ENCODE results near the gene GDPD3. TPM values are rescaled to one million over a fixed set of nuclear protein-coding genes. Genes with fewer than 3 reads are reported as not detected.
A peak's percentile ranks its signal among the peaks of the same experiment; 100 is the strongest.

GDPD3 gene
- total and polyA plus RNA-seq, 2 donors, result 1.3 to 24.2 TPM

DNA sequence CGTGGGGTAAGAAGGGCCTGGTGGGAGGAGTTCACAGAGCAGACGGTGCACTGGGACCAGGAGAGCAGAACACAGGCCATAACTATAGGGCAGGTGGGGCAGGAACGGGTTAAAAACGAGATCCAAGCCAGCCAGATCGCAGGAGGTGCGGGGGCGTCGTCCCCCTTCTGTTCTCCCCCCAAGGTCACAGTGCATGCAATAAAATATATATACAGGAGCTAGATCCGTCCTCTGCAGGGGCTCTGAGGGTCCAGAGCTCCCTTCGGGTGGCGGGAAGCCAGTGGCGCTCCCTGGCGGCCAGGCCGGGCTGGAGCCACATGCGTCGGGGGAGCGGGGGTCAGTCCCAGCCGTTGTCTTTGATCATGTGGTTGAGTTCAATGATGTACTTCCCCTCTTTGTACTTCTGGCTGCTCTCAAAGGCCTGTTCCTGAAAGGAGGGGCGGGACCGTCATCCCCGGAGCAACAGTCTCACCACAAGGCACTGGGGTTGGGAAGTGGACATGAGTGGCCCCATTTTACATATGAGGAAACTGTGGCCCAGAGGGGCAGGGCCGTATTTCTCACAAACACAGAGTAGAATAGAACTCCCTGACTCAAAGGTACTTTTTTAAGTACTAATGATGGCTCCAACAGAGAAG lies 20.8 kb downstream of the GDPD3 start:
- peak in 3 of 9 donors; percentile 26 to 68 (median 39) for DNase-seq (ENCODE audit: low read depth in 6 of 9, low spot score in 9 of 9)
- peaks cover 29 to 60% of the 10 kb centered on the region in 2 donors for H3K4me1 ChIP-seq (ENCODE audit: control insufficient read depth in 2 of 2, insufficient read depth in 2 of 2, low read length in 2 of 2)

DNA sequence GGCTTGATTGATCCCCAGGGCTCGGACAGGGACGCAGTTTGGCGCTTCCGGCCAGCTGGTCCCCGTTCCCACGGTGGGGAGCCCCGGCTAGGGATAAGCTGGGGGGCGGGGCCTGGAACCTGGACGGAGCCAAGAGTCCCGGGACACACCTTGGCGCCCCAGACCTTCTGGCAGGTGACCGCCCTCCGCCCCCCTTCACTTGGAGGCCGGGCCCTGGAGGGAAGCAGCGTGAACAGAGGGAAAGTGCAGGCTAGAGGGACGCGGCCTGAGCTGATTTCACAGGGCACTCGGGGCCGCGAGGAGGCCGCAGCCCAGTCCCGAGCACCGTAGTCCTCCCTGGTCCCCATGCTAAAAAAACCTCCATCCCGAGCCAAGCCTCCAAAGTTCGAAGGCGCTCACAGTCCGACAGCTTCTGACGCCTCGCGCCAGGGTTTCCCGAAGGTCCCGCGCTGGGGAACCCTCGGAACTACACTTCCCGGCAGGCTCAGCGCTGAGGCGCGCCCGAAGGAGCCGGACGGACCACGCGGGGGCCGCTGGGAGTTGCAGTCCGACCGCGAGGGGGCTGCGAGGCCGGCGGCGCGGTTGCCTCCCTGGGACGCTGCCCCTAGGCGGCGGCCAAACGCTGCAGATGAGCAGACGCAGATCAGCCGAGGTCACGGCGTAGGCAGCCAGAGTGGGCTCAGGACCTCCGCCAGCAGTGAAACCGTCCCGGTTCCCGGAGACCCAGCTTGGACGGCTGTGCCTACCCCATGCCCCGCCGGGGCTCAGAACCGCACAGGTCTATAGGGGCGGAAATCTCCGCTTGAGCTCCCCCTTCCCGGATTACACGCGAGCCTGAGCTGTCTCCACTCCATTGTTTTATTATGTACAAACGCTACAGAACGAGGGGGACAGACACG lies 21.6 kb downstream of the GDPD3 start, which contains the start of gene TBX6:
TSS of gene TBX6 (minus strand) at position 451 of the 899 bp plus-strand sequence. CDS start 731 bp downstream, outside the sequence.
- H3K27me3 ChIP-seq (ENCODE audit: control insufficient read depth in 2 of 2, insufficient read depth in 1 of 2, low read length in 1 of 2), result no peaks in the 10 kb centered on the region
- 2% methylated on average over 76 of the region's 76 CpGs for WGBS
- peak within 1 kb of the TSS; percentile 64 to 70 for H3K4me3 ChIP-seq (ENCODE audit: low read length in 2 of 2)
- H3K4me1 ChIP-seq (ENCODE audit: control insufficient read depth in 2 of 2, insufficient read depth in 2 of 2, low read length in 2 of 2), result peaks cover 29 to 60% of the 10 kb centered on the region in 2 donors
- peak within 1 kb of the TSS; percentile 78 to 93 for H3K27ac ChIP-seq (ENCODE audit: low read depth in 1 of 2, low read length in 1 of 2)
- H3K9me3 ChIP-seq (ENCODE audit: control insufficient read depth in 2 of 2, insufficient read depth in 1 of 2, low read length in 1 of 2), result peaks cover under 1 to 13% of the 10 kb centered on the region in 2 donors
- peak; percentile 72 to 96 (median 86) for DNase-seq (ENCODE audit: low read depth in 6 of 9, low spot score in 9 of 9)
- H3K36me3 ChIP-seq (ENCODE audit: control insufficient read depth in 2 of 2, insufficient read depth in 2 of 2, low read length in 1 of 2), result peaks cover 20 to 21% of the 10 kb centered on the region in 2 donors

More for the DNA sequence above, 20.8 kb downstream of the GDPD3 start:
- peak overlapping the region; percentile 78 to 93 for H3K27ac ChIP-seq (ENCODE audit: low read depth in 1 of 2, low read length in 1 of 2)
- peak overlapping the region; percentile 64 to 70 for H3K4me3 ChIP-seq (ENCODE audit: low read length in 2 of 2)
- 4% methylated on average over 22 of the region's 22 CpGs for WGBS
- peaks cover 15 to 19% of the 10 kb centered on the region in 2 donors for H3K36me3 ChIP-seq (ENCODE audit: control insufficient read depth in 2 of 2, insufficient read depth in 2 of 2, low read length in 1 of 2)
- no peaks in the 10 kb centered on the region for H3K27me3 ChIP-seq (ENCODE audit: control insufficient read depth in 2 of 2, insufficient read depth in 1 of 2, low read length in 1 of 2)
- H3K9me3 ChIP-seq (ENCODE audit: control insufficient read depth in 2 of 2, insufficient read depth in 1 of 2, low read length in 1 of 2), result peaks cover 7 to 18% of the 10 kb centered on the region in 2 donors

GRCh38 chr16:30090610-30091331 lies 22.6 kb downstream of the GDPD3 start:
- Histone ChIP-seq H3K4me1 (ENCODE audit: control insufficient read depth in 2 of 2, insufficient read depth in 2 of 2, low read length in 2 of 2) (peaks cover 27 to 55% of the 10 kb centered on the region in 2 donors), H3K27ac (ENCODE audit: low read depth in 1 of 2, low read length in 1 of 2) (peak overlapping the region in 1 of 2 donors; percentile 81), H3K27me3 (ENCODE audit: control insufficient read depth in 2 of 2, insufficient read depth in 1 of 2, low read length in 1 of 2) (no peaks in the 10 kb centered on the region), H3K9me3 (ENCODE audit: control insufficient read depth in 2 of 2, insufficient read depth in 1 of 2, low read length in 1 of 2) (peaks cover 0 to 7% of the 10 kb centered on the region in 2 donors), H3K36me3 (ENCODE audit: control insufficient read depth in 2 of 2, insufficient read depth in 2 of 2, low read length in 1 of 2) (peaks cover 29 to 30% of the 10 kb centered on the region in 2 donors), H3K4me3 (ENCODE audit: low read length in 2 of 2) (peak overlapping the region in 1 of 2 donors; percentile 64)
- WGBS, result 90% methylated on average over 26 of the region's 26 CpGs
- no peak for DNase-seq (ENCODE audit: low read depth in 6 of 9, low spot score in 9 of 9)

DNA sequence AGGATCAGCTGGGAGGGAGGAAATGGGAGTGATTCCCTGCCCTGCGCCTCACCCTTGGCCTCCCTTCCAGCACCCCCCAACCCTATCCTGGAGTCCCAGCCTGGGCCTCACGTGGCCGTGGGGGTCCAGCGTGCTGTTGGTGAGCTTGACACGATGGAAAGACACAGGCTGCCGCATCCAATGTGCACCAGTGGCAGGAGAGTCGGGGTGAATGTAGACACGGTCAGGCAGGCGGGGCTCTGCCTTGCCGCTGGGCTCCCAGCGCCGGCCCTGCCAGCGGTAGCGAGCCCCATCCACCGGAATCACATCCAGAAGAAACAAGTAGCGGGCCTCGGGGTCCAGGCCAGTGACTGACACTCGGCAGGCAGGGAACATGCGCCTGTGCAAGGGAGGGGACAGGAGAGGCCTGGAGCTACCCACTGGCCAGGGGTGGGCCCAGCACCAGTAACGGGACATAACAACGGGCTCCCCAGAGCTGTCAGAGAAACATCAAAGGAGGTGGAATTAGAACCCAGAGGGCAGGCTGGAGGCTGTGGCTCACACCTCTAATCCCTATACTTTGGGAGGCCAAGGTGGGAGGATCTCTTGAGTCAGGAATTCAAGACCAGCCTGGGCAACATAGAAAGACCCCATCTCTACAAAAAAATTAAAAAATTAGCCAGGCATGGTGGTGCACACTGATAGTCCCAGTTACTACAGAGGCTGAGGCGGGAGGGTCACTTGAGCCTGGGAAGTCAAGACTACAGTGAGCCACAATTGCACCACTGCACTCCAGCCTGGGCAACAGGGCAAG lies 24.3 kb downstream of the GDPD3 start:
- H3K9me3 ChIP-seq (ENCODE audit: control insufficient read depth in 2 of 2, insufficient read depth in 1 of 2, low read length in 1 of 2), result peaks cover 0 to 7% of the 10 kb centered on the region in 2 donors
- no peak for DNase-seq (ENCODE audit: low read depth in 6 of 9, low spot score in 9 of 9)
- H3K36me3 ChIP-seq (ENCODE audit: control insufficient read depth in 2 of 2, insufficient read depth in 2 of 2, low read length in 1 of 2), result peaks cover 34 to 36% of the 10 kb centered on the region in 2 donors
- no peak overlapping the region for H3K27ac ChIP-seq (ENCODE audit: low read depth in 1 of 2, low read length in 1 of 2)
- no peak overlapping the region for H3K4me3 ChIP-seq (ENCODE audit: low read length in 2 of 2)
- H3K27me3 ChIP-seq (ENCODE audit: control insufficient read depth in 2 of 2, insufficient read depth in 1 of 2, low read length in 1 of 2), result no peaks in the 10 kb centered on the region
- H3K4me1 ChIP-seq (ENCODE audit: control insufficient read depth in 2 of 2, insufficient read depth in 2 of 2, low read length in 2 of 2), result peaks cover 17 to 38% of the 10 kb centered on the region in 2 donors
- WGBS, result 97% methylated on average over 22 of the region's 22 CpGs

DNA sequence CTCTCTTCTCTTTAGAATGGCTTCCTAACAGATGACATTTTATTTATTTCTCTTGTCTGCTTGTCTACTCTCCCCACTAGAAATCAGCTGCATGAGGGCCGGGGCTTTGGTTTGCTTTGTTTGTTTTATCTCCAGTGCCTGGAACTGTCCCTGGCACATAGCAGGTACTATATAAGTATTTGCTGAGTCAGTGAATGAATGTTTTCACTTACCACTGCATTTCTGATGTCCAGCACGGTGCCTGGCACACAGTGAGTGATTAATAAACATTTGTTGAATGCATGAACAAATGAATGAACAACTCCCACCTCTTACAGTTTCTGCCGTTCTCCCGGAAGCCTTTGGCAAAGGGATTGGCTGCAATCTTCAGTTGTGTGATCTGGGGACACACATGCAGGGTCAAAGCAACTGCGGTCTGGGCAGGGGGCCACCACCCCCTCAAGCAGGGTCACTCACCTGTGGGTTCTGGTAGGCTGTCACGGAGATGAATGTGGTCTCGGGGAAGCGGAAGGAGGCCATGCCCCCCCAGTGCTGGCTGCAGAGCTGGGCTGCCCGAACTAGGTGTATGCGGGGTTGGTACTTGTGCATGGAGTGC lies 25.0 kb downstream of the GDPD3 start:
- Histone ChIP-seq H3K4me3 (ENCODE audit: low read length in 2 of 2) (no peak overlapping the region), H3K27ac (ENCODE audit: low read depth in 1 of 2, low read length in 1 of 2) (no peak overlapping the region), H3K4me1 (ENCODE audit: control insufficient read depth in 2 of 2, insufficient read depth in 2 of 2, low read length in 2 of 2) (peaks cover 15 to 34% of the 10 kb centered on the region in 2 donors), H3K27me3 (ENCODE audit: control insufficient read depth in 2 of 2, insufficient read depth in 1 of 2, low read length in 1 of 2) (no peaks in the 10 kb centered on the region), H3K9me3 (ENCODE audit: control insufficient read depth in 2 of 2, insufficient read depth in 1 of 2, low read length in 1 of 2) (peaks cover 0 to 7% of the 10 kb centered on the region in 2 donors), H3K36me3 (ENCODE audit: control insufficient read depth in 2 of 2, insufficient read depth in 2 of 2, low read length in 1 of 2) (peaks cover 38% of the 10 kb centered on the region in 2 donors)
- WGBS, result 95% methylated on average over 10 of the region's 10 CpGs
- DNase-seq (ENCODE audit: low read depth in 6 of 9, low spot score in 9 of 9), result no peak

- peaks cover 48% of the 10 kb centered on the region in 2 donors for H3K36me3 ChIP-seq (ENCODE audit: control insufficient read depth in 2 of 2, insufficient read depth in 2 of 2, low read length in 1 of 2)
- no peak overlapping the region for H3K4me3 ChIP-seq (ENCODE audit: low read length in 2 of 2)
- H3K27ac ChIP-seq (ENCODE audit: low read depth in 1 of 2, low read length in 1 of 2), result no peak overlapping the region
- DNase-seq (ENCODE audit: low read depth in 6 of 9, low spot score in 9 of 9), result no peak
- peaks cover 0 to 7% of the 10 kb centered on the region in 2 donors for H3K9me3 ChIP-seq (ENCODE audit: control insufficient read depth in 2 of 2, insufficient read depth in 1 of 2, low read length in 1 of 2)
- H3K4me1 ChIP-seq (ENCODE audit: control insufficient read depth in 2 of 2, insufficient read depth in 2 of 2, low read length in 2 of 2), result peaks cover 10 to 24% of the 10 kb centered on the region in 2 donors
- no peaks in the 10 kb centered on the region for H3K27me3 ChIP-seq (ENCODE audit: control insufficient read depth in 2 of 2, insufficient read depth in 1 of 2, low read length in 1 of 2)
- WGBS, result 97% methylated on average over 11 of the region's 11 CpGs
Observed at GRCh38 chr16:30087181-30087898, 26.0 kb downstream of the GDPD3 start.

GRCh38 chr16:30086291-30087140 lies 26.8 kb downstream of the GDPD3 start:
- 96% methylated on average over 27 of the region's 27 CpGs for WGBS
- no peak overlapping the region for H3K27ac ChIP-seq (ENCODE audit: low read depth in 1 of 2, low read length in 1 of 2)
- H3K4me1 ChIP-seq (ENCODE audit: control insufficient read depth in 2 of 2, insufficient read depth in 2 of 2, low read length in 2 of 2), result peaks cover 5 to 18% of the 10 kb centered on the region in 2 donors
- no peak for DNase-seq (ENCODE audit: low read depth in 6 of 9, low spot score in 9 of 9)
- peaks cover 51 to 54% of the 10 kb centered on the region in 2 donors for H3K36me3 ChIP-seq (ENCODE audit: control insufficient read depth in 2 of 2, insufficient read depth in 2 of 2, low read length in 1 of 2)
- H3K27me3 ChIP-seq (ENCODE audit: control insufficient read depth in 2 of 2, insufficient read depth in 1 of 2, low read length in 1 of 2), result no peaks in the 10 kb centered on the region
- no peak overlapping the region for H3K4me3 ChIP-seq (ENCODE audit: low read length in 2 of 2)
- H3K9me3 ChIP-seq (ENCODE audit: control insufficient read depth in 2 of 2, insufficient read depth in 1 of 2, low read length in 1 of 2), result peaks cover 0 to 6% of the 10 kb centered on the region in 2 donors

All from thymus (tissue), 11 donors.